GM12872 (cell line): ENCODE data around the gene BRAF.

Experiments used
- CTCF ChIP-seq: IDR thresholded peaks from 3 replicates; pipeline ENCODE4 v1.5.1; 2011; ENCODE audit warnings: low read depth, mild to moderate bottlenecking, low read length, moderate library complexity; ENCODE audit not compliant: insufficient read depth

Gene BRAF

GRCh38 chr7:140923358-140924006 lies 1.2 kb downstream of the BRAF start:
- no peak for TF ChIP-seq CTCF

- TF ChIP-seq CTCF, result no peak
These were observed 1.9 kb downstream of the BRAF start for GRCh38 chr7:140922741-140923345.

GRCh38 chr7:140920745-140921144 lies 4.0 kb downstream of the BRAF start:
- TF ChIP-seq CTCF, result no peak

- no peak for TF ChIP-seq CTCF
These were observed 6.5 kb downstream of the BRAF start for GRCh38 chr7:140918236-140918635.

GRCh38 chr7:140917258-140917657 lies 7.5 kb downstream of the BRAF start:
- no peak for TF ChIP-seq CTCF

- TF ChIP-seq CTCF, result no peak
These were observed 8.7 kb downstream of the BRAF start for GRCh38 chr7:140915935-140916555.

- TF ChIP-seq CTCF, result no peak
These were observed 10.6 kb downstream of the BRAF start for GRCh38 chr7:140914083-140914482.
